ENCODE measurements around the gene ST13. TPM values are rescaled to one million over a fixed set of nuclear protein-coding genes. Genes with fewer than 3 reads are reported as not detected.

ST13 gene
- total RNA-seq, 1 experiment from 2014 or later = 231 TPM

GRCh38 chr22:40844951-40845350 is 11.5 kb downstream of the ST13 start:
- H3K36me3 Mint-ChIP-seq (ENCODE audit: insufficient read depth, unreplicated experiment) = peaks cover 100% of the 10 kb centered on the region
- CTCF ChIA-PET = no interaction called here
- intact Hi-C loops (cut with micrococcal nuclease) = no loop called here
- H3K9me3 Mint-ChIP-seq (ENCODE audit: unreplicated experiment) = no peaks in the 10 kb centered on the region
- no peak for DNase-seq (ENCODE audit: unreplicated experiment)
- H3K4me1 Mint-ChIP-seq (ENCODE audit: insufficient read depth, unreplicated experiment) = peaks cover 28% of the 10 kb centered on the region
- no TSS peak for BruUV-seq (replicated peaks)
- H3K4me3 Mint-ChIP-seq (ENCODE audit: unreplicated experiment) = no peak overlapping the region
- POLR2A ChIA-PET = interaction anchor here (1.4 to 1.6 kb wide), 2 partner anchors 12 to 16 kb away, joined by 4 to 8 read pairs; partner anchors contain the start of genes ST13 and XPNPEP3
- H3K27me3 Mint-ChIP-seq (ENCODE audit: insufficient read depth, unreplicated experiment) = no peaks in the 10 kb centered on the region
- TF ChIP-seq, protein P1, sequence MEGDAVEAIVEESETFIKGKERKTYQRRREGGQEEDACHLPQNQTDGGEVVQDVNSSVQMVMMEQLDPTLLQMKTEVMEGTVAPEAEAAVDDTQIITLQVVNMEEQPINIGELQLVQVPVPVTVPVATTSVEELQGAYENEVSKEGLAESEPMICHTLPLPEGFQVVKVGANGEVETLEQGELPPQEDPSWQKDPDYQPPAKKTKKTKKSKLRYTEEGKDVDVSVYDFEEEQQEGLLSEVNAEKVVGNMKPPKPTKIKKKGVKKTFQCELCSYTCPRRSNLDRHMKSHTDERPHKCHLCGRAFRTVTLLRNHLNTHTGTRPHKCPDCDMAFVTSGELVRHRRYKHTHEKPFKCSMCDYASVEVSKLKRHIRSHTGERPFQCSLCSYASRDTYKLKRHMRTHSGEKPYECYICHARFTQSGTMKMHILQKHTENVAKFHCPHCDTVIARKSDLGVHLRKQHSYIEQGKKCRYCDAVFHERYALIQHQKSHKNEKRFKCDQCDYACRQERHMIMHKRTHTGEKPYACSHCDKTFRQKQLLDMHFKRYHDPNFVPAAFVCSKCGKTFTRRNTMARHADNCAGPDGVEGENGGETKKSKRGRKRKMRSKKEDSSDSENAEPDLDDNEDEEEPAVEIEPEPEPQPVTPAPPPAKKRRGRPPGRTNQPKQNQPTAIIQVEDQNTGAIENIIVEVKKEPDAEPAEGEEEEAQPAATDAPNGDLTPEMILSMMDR (IDR thresholded peaks at IDR 0.05; ENCODE audit: unreplicated experiment) = no peak
- H3K27ac Mint-ChIP-seq (ENCODE audit: low read depth, unreplicated experiment) = no peak overlapping the region

DNA sequence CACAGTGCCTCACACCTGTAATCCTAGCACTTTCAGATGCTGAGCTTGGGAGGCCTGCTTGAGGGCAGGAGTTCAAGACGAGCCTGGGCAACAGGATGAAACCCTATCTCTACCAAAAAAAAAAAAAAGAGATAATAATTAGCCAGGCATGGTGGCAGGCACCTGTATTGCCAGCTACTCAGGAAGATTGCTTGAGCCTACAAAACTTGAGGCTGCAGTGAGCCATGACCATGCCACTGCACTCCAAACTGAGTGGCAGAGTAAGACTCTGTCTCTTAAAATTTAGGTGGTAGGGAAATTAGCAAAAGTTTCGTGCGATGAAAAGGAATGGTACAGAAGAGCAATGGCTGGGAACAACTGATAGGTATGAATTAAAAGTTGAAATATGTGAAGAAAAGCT is 18.0 kb downstream of the ST13 start:
- CTCF ChIA-PET = interaction anchor here (0.6 to 0.9 kb wide), 3 partner anchors 16 to 449 kb away, joined by 3 read pairs; no protein-coding TSS in a partner anchor
- DNase-seq (ENCODE audit: unreplicated experiment) = no peak

GRCh38 chr22:40834619-40835018 is 21.8 kb downstream of the ST13 start:
- no TSS peak for BruUV-seq (replicated peaks)
- no peaks in the 10 kb centered on the region for H3K4me1 Mint-ChIP-seq (ENCODE audit: insufficient read depth, unreplicated experiment)
- H3K9me3 Mint-ChIP-seq (ENCODE audit: unreplicated experiment) = no peaks in the 10 kb centered on the region
- no peaks in the 10 kb centered on the region for H3K27me3 Mint-ChIP-seq (ENCODE audit: insufficient read depth, unreplicated experiment)
- peaks cover 100% of the 10 kb centered on the region for H3K36me3 Mint-ChIP-seq (ENCODE audit: insufficient read depth, unreplicated experiment)
- intact Hi-C loops (cut with micrococcal nuclease) = no loop called here
- CTCF ChIA-PET = interaction anchor here (0.6 to 2.2 kb wide), 4 partner anchors 16 to 401 kb away, joined by 3 to 7 read pairs (median 3); partner anchors contain the start of gene SLC25A17
- H3K4me3 Mint-ChIP-seq (ENCODE audit: unreplicated experiment) = no peak overlapping the region
- POLR2A ChIA-PET = interaction anchor here (1.3 to 3.9 kb wide), 5 partner anchors 10 to 22 kb away, joined by 3 to 11 read pairs (median 4); partner anchors contain the start of genes SLC25A17, ST13 and XPNPEP3
- DNase-seq (ENCODE audit: unreplicated experiment) = no peak
- no peak overlapping the region for H3K27ac Mint-ChIP-seq (ENCODE audit: low read depth, unreplicated experiment)
- TF ChIP-seq, protein P1 (IDR thresholded peaks at IDR 0.05; ENCODE audit: unreplicated experiment) = no peak

More for the DNA sequence above, 18.0 kb downstream of the ST13 start:
- intact Hi-C loops (cut with micrococcal nuclease) = no loop called here
- peaks cover 100% of the 10 kb centered on the region for H3K36me3 Mint-ChIP-seq (ENCODE audit: insufficient read depth, unreplicated experiment)
- POLR2A ChIA-PET = interaction anchor here (0.6 to 1.8 kb wide), 5 partner anchors 8 to 1318 kb away, joined by 3 to 8 read pairs (median 4); partner anchors contain the start of genes ATF4, ST13 and XPNPEP3
- peaks cover 19% of the 10 kb centered on the region for H3K4me1 Mint-ChIP-seq (ENCODE audit: insufficient read depth, unreplicated experiment)
- H3K4me3 Mint-ChIP-seq (ENCODE audit: unreplicated experiment) = no peak overlapping the region
- no TSS peak for BruUV-seq (replicated peaks)
- no peak overlapping the region for H3K27ac Mint-ChIP-seq (ENCODE audit: low read depth, unreplicated experiment)
- H3K27me3 Mint-ChIP-seq (ENCODE audit: insufficient read depth, unreplicated experiment) = no peaks in the 10 kb centered on the region
- TF ChIP-seq, protein P1 (IDR thresholded peaks at IDR 0.05; ENCODE audit: unreplicated experiment) = no peak
- no peaks in the 10 kb centered on the region for H3K9me3 Mint-ChIP-seq (ENCODE audit: unreplicated experiment)

GRCh38 chr22:40829131-40829530 is 27.3 kb downstream of the ST13 start:
- intact Hi-C loops (cut with micrococcal nuclease) = no loop called here
- DNase-seq (ENCODE audit: unreplicated experiment) = no peak
- TF ChIP-seq, protein P1 (IDR thresholded peaks at IDR 0.05; ENCODE audit: unreplicated experiment) = no peak
- Mint-ChIP-seq H3K4me3 (ENCODE audit: unreplicated experiment) (no peak overlapping the region), H3K4me1 (ENCODE audit: insufficient read depth, unreplicated experiment) (no peaks in the 10 kb centered on the region), H3K27ac (ENCODE audit: low read depth, unreplicated experiment) (peak overlapping the region; percentile 63), H3K27me3 (ENCODE audit: insufficient read depth, unreplicated experiment) (no peaks in the 10 kb centered on the region), H3K36me3 (ENCODE audit: insufficient read depth, unreplicated experiment) (peaks cover 99% of the 10 kb centered on the region), H3K9me3 (ENCODE audit: unreplicated experiment) (no peaks in the 10 kb centered on the region)
- CTCF ChIA-PET = no interaction called here
- no TSS peak for BruUV-seq (replicated peaks)
- POLR2A ChIA-PET = interaction anchor here (1.1 kb wide), 1 partner anchor 9 kb away, joined by 4 read pairs; the partner anchor contains the start of gene SLC25A17

Measured in MCF 10A (cell line).